PFSK-1 (cell line): Measurements from ENCODE around the gene HSCB.

Experiments
- FOXP2 ChIP-seq: optimal IDR thresholded peaks from 2 replicates; pipeline ENCODE3; 2011; ENCODE audit warnings: borderline replicate concordance, control low read depth, inconsistent platforms; ENCODE audit not compliant: insufficient read depth; ENCODE audit errors: extremely low read length, extremely low read depth
- POLR2AphosphoS5 ChIP-seq: IDR thresholded peaks from 2 replicates; pipeline ENCODE4 v1.6.1; 2012; ENCODE audit warnings: low read depth, mild to moderate bottlenecking, control low read depth, low read length, moderate library complexity
- SIN3A ChIP-seq: IDR thresholded peaks from 2 replicates; pipeline ENCODE4 v1.6.1; 2012; ENCODE audit warnings: mild to moderate bottlenecking, low read length, moderate library complexity, borderline replicate concordance; ENCODE audit not compliant: insufficient read depth
- TAF1 ChIP-seq: IDR thresholded peaks from 2 replicates; pipeline ENCODE4 v1.6.1; 2012; ENCODE audit warnings: low read length, control low read depth, borderline replicate concordance; ENCODE audit not compliant: insufficient read depth
- TF ChIP-seq, protein P1 (sequence below), 2 experiments: IDR thresholded peaks; 2 replicates each; pipeline versions ENCODE4 v1.6.1 to v1.8.0; 2011 to 2012; ENCODE audit warnings: low read depth in 2 of 2, low read length in 2 of 2, control low read depth in 1 of 2, inconsistent platforms in 1 of 2, mild to moderate bottlenecking in 1 of 2, moderate library complexity in 1 of 2; ENCODE audit not compliant: insufficient read depth in 1 of 2

Gene HSCB

DNA sequence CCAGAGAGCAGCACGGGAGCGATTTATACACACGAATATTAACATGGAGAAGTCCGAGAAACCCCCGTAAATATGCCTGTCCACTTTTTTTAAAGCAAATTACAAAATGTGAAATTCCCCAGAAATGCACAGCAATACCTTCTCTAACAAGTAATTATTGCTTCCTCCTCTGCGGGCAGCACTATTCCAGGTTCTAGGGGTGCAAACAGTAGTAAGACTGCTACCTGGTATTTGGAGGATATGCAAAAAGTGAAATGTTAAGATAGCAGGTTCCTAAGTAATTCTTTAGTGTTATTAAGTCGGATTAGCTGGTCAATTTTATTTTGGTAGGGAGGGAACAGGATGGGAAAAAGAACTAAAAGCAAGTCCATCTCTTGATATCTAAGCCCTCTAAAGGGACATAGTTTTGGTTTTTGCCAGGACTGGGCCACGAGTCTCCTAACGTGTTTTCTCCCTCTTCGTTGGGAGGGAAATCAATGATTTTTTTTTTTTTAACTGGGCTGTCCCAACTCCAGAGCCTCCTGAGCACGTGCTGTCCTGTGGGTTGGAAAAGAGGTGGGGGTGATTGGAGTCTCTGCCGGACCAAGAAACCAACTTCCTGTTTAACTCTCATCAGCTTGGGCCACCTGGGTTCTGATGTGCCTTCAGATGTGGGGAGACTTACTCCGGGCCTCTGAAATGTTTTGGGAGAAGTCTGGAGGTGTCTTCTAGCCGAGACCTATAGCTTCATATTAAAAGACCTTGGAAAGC, 60.2 kb downstream of the HSCB start:
- TF ChIP-seq FOXP2 (no peak), SIN3A (no peak), POLR2AphosphoS5 (no peak), TAF1 (no peak)
- TF ChIP-seq, protein P1, sequence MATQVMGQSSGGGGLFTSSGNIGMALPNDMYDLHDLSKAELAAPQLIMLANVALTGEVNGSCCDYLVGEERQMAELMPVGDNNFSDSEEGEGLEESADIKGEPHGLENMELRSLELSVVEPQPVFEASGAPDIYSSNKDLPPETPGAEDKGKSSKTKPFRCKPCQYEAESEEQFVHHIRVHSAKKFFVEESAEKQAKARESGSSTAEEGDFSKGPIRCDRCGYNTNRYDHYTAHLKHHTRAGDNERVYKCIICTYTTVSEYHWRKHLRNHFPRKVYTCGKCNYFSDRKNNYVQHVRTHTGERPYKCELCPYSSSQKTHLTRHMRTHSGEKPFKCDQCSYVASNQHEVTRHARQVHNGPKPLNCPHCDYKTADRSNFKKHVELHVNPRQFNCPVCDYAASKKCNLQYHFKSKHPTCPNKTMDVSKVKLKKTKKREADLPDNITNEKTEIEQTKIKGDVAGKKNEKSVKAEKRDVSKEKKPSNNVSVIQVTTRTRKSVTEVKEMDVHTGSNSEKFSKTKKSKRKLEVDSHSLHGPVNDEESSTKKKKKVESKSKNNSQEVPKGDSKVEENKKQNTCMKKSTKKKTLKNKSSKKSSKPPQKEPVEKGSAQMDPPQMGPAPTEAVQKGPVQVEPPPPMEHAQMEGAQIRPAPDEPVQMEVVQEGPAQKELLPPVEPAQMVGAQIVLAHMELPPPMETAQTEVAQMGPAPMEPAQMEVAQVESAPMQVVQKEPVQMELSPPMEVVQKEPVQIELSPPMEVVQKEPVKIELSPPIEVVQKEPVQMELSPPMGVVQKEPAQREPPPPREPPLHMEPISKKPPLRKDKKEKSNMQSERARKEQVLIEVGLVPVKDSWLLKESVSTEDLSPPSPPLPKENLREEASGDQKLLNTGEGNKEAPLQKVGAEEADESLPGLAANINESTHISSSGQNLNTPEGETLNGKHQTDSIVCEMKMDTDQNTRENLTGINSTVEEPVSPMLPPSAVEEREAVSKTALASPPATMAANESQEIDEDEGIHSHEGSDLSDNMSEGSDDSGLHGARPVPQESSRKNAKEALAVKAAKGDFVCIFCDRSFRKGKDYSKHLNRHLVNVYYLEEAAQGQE (IDR thresholded peaks at IDR 0.05; ENCODE audit: insufficient read depth in 1 of 2, low read depth in 2 of 2, low read length in 2 of 2), result no peak

DNA sequence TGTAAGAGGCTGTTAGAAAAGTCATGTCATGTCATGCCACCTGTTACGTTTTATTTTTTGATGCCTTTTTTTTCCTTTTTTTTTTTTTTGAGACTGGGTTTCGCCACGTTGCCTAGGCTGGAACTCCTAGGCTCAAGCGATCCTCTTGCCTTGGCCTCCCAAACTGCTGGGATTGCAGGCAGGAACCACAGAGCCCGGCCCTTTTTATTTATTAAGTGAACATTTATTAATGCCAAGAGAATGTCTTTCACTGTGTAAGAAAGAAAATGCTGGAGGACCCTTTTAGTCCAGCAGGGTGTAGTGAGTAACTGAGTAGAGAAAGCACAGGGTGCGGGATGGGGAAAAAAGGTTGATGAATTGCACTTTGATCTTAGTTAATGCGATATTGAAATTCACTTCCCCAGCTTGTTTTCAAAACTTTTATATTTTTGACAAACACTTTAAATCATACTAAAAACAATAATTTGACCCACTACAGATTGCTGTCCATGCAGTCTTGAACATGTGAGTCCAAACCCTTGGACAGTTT, 60.8 kb downstream of the HSCB start:
- TF ChIP-seq TAF1 (no peak), SIN3A (no peak), POLR2AphosphoS5 (no peak), FOXP2 (no peak)
- TF ChIP-seq, protein P1 (IDR thresholded peaks at IDR 0.05; ENCODE audit: insufficient read depth in 1 of 2, low read depth in 2 of 2, low read length in 2 of 2), result no peak
